ENCODE results near the gene FRMD4A.

DNA sequence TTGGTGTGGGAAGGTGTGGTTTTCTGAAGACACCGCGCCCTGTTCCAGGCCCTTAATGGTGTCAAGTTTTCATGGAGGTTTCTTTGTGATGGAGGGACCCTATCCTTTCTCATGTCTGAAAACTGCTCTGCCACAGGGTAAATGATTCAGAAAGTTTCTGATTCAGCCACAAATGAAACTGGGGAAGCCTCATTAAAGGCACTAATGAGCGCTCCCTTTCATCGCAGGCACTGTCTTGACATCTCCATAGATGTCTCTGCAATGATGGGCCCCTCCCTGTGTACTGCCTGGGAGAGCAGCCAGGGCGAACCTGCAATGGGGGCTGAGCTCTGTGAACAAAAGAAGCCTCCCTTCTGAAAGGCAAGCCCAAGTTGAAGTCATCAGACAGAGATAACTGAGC lies 388.7 kb downstream of the FRMD4A start:
- TF ChIP-seq, protein P1, sequence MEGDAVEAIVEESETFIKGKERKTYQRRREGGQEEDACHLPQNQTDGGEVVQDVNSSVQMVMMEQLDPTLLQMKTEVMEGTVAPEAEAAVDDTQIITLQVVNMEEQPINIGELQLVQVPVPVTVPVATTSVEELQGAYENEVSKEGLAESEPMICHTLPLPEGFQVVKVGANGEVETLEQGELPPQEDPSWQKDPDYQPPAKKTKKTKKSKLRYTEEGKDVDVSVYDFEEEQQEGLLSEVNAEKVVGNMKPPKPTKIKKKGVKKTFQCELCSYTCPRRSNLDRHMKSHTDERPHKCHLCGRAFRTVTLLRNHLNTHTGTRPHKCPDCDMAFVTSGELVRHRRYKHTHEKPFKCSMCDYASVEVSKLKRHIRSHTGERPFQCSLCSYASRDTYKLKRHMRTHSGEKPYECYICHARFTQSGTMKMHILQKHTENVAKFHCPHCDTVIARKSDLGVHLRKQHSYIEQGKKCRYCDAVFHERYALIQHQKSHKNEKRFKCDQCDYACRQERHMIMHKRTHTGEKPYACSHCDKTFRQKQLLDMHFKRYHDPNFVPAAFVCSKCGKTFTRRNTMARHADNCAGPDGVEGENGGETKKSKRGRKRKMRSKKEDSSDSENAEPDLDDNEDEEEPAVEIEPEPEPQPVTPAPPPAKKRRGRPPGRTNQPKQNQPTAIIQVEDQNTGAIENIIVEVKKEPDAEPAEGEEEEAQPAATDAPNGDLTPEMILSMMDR (IDR thresholded peaks at IDR 0.05) = no peak
- no peak for TF ChIP-seq ZFX (IDR thresholded peaks at IDR 0.05; ENCODE audit: borderline replicate concordance)
